ENCODE results near the gene SULT1C2.

DNA sequence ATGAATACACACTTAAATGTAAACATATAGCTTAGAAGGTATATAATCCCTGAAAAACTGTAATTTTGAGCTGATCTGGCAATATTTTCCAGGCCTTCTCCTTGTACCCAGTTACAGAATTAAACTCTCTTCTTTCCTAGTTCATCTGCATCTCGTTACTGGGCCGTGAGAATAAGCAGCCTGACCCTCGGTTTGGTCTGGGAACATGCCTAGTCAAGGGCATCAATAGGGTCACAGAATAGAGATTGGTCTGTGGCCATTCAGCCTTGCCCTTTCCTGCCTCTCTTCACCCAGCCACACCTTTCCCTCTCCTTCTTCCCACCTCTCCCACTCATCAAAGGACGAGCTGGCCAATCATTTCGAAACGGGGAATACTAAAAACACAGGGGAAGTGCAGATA, 27.3 kb downstream of the SULT1C2 start:
- TF ChIP-seq, protein P1, sequence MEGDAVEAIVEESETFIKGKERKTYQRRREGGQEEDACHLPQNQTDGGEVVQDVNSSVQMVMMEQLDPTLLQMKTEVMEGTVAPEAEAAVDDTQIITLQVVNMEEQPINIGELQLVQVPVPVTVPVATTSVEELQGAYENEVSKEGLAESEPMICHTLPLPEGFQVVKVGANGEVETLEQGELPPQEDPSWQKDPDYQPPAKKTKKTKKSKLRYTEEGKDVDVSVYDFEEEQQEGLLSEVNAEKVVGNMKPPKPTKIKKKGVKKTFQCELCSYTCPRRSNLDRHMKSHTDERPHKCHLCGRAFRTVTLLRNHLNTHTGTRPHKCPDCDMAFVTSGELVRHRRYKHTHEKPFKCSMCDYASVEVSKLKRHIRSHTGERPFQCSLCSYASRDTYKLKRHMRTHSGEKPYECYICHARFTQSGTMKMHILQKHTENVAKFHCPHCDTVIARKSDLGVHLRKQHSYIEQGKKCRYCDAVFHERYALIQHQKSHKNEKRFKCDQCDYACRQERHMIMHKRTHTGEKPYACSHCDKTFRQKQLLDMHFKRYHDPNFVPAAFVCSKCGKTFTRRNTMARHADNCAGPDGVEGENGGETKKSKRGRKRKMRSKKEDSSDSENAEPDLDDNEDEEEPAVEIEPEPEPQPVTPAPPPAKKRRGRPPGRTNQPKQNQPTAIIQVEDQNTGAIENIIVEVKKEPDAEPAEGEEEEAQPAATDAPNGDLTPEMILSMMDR (conservative IDR thresholded peaks at IDR 0.05; ENCODE audit: low read length), result no peak
- no peak for TF ChIP-seq EZH2phosphoT487 (IDR thresholded peaks at IDR 0.05; ENCODE audit: borderline replicate concordance)

All from Loucy (cell line).